ENCODE data around the gene MIEF1. TPM values are rescaled to one million over a fixed set of nuclear protein-coding genes. Genes with fewer than 3 reads are reported as not detected.
A peak's percentile ranks its signal among the peaks of the same experiment; 100 is the strongest.
"Not testable (repeated sequence)": the region's sequence is repeated elsewhere in the genome, so short reads cannot be mapped to it uniquely, and the experiment has no call there.

MIEF1 gene
- polyA plus RNA-seq, 1 donor = 34.4 TPM

DNA sequence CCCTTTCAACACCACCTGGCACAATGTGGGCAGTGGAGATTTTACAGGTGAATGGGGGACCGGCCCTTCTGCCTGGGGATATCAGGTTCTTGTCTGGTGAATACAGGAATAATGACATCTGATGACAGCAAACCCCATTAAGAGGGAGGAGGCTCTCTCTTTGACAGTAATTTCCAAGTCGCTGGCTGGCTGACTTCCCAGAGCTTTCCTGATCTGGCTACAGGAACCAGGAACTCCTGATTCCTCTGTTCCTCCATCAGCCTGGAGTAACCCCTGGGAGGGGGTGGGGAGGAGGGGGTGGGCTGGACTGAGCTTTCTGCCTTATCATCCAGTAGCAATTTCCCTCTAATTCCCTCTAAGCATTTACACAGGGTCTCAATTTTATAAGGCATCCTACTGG lies 3.7 kb upstream of the MIEF1 start:
- WGBS (ENCODE audit: insufficient coverage, low lambda C conversion rate) = no CpG with 5 or more reads among the region's 2 CpGs
- H3K4me1 ChIP-seq (ENCODE audit: control insufficient read depth, insufficient read depth, low read length) = peaks cover 14% of the 10 kb centered on the region
- no peak overlapping the region for H3K27ac ChIP-seq (ENCODE audit: low read length)
- no peaks in the 10 kb centered on the region for H3K36me3 ChIP-seq (ENCODE audit: control insufficient read depth, insufficient read depth, low read length)
- no peak for DNase-seq
- H3K27me3 ChIP-seq (ENCODE audit: control insufficient read depth, insufficient read depth, low read length) = no peaks in the 10 kb centered on the region
- no peaks in the 10 kb centered on the region for H3K9me3 ChIP-seq (ENCODE audit: control insufficient read depth, low read depth, low read length)
- no peak overlapping the region for H3K4me3 ChIP-seq (ENCODE audit: low read length)

DNA sequence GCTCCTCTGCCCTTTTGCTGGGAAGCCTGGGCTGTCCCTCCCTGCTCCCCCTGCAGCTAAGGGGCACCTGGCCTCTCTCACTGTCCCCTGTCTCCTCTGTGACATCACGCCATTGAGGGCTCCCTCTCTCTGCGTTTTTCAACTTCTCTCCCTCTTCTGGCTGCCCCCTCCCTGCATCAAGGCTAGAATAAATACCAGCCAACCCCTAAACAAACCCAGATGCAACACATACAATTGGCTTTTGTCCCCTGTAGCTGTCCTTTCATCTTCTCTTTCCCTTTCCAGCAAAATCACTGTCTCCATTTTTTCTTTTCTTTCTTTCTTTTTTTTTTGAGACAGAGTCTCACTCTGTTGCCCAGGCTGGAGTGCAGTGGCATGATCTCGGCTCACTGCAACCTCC lies 3.3 kb upstream of the MIEF1 start:
- H3K4me3 ChIP-seq (ENCODE audit: low read length) = no peak overlapping the region
- WGBS (ENCODE audit: insufficient coverage, low lambda C conversion rate) = no CpG with 5 or more reads among the region's 3 CpGs
- no peaks in the 10 kb centered on the region for H3K9me3 ChIP-seq (ENCODE audit: control insufficient read depth, low read depth, low read length)
- no peak overlapping the region for H3K27ac ChIP-seq (ENCODE audit: low read length)
- peaks cover 3% of the 10 kb centered on the region for H3K36me3 ChIP-seq (ENCODE audit: control insufficient read depth, insufficient read depth, low read length)
- peaks cover 18% of the 10 kb centered on the region for H3K4me1 ChIP-seq (ENCODE audit: control insufficient read depth, insufficient read depth, low read length)
- no peaks in the 10 kb centered on the region for H3K27me3 ChIP-seq (ENCODE audit: control insufficient read depth, insufficient read depth, low read length)
- DNase-seq = no peak

DNA sequence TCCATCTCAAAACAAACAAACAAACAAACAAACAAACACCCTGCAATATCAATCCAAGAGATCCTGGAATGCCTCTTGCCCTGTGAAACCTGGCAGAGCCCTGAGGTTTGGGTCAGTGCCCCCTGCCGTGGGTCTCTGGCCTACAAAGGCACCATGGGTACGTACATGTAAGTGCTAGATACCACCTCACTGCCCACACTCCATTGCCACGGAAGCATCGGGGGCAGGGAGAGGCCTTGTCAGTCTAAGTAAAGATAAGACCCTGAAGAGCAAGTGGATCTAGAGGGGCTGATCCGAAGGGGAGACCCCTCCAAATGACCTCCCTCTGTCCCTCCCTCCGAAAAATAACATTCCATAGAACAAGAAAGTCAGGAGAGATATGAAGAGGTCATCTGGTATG lies 2.0 kb upstream of the MIEF1 start:
- no peak overlapping the region for H3K27ac ChIP-seq (ENCODE audit: low read length)
- no peaks in the 10 kb centered on the region for H3K9me3 ChIP-seq (ENCODE audit: control insufficient read depth, low read depth, low read length)
- H3K27me3 ChIP-seq (ENCODE audit: control insufficient read depth, insufficient read depth, low read length) = no peaks in the 10 kb centered on the region
- H3K36me3 ChIP-seq (ENCODE audit: control insufficient read depth, insufficient read depth, low read length) = peaks cover 16% of the 10 kb centered on the region
- H3K4me3 ChIP-seq (ENCODE audit: low read length) = no peak overlapping the region
- no peak for DNase-seq
- no CpG with 5 or more reads among the region's 6 CpGs for WGBS (ENCODE audit: insufficient coverage, low lambda C conversion rate)
- peaks cover 23% of the 10 kb centered on the region for H3K4me1 ChIP-seq (ENCODE audit: control insufficient read depth, insufficient read depth, low read length)

DNA sequence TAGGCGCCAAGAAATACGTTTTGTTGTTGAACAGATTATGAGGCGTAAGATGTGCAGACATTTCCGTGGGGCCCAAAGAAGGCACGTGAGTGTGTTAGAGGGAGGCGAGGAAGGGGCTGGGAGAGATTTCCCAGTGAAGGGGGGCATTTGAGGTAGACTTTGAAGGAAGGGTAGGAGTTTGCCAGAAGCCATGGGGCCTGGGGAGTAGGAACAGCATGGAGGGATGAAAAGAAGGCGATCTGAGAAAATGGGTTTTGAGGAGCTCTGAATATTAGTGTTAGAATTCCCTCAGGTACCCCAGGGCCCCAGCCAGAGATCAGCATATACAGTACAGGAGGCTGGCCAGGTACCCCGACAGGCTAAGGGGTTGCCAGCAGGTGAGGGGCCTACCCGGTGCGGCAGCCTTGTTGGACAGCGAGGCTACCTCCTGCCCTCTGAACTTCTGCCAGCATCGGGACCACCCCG lies 414 bp upstream of the MIEF1 start:
- Histone ChIP-seq H3K27ac (ENCODE audit: low read length) (peak overlapping the region; percentile 70), H3K4me1 (ENCODE audit: control insufficient read depth, insufficient read depth, low read length) (peaks cover 21% of the 10 kb centered on the region), H3K9me3 (ENCODE audit: control insufficient read depth, low read depth, low read length) (no peaks in the 10 kb centered on the region), H3K36me3 (ENCODE audit: control insufficient read depth, insufficient read depth, low read length) (peaks cover 31% of the 10 kb centered on the region), H3K4me3 (ENCODE audit: low read length) (peak overlapping the region; percentile 73), H3K27me3 (ENCODE audit: control insufficient read depth, insufficient read depth, low read length) (no peaks in the 10 kb centered on the region)
- no CpG with 5 or more reads among the region's 13 CpGs for WGBS (ENCODE audit: insufficient coverage, low lambda C conversion rate)
- DNase-seq = no peak

DNA sequence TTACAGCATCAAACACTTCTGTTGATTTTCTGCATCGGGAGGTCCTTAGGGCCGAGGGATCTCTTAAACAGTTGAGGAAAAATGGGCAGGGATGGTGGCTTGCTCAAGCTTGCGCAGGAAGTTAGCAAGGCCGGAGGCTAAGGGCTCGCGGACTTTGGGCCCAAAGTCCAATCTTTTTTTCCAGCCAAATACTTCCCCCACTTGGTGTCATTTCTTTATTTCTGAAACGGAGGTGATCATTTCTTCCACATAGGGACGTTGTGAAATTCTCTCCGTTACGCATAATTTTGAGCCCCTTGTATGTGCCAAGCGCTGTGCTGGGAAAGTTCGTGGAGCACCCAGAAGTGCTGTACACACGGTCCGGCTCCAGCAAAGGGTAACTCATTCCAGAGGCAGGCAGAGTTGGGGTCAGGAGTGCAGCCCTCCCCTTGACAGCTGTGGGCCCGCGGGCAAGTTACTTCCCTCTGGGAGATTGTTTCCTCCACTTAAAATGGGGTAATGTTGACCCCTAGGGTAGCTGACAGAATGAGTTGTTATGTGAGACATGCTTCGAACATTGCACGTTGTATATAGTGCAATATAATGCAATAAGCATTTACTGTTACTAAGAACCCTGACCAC lies 809 bp downstream of the MIEF1 start:
- peaks cover 36% of the 10 kb centered on the region for H3K36me3 ChIP-seq (ENCODE audit: control insufficient read depth, insufficient read depth, low read length)
- 9% methylated on average over 4 of the region's 18 CpGs for WGBS (ENCODE audit: insufficient coverage, low lambda C conversion rate)
- peak overlapping the region; percentile 68 for H3K27ac ChIP-seq (ENCODE audit: low read length)
- DNase-seq = peak; percentile 38 to 80
- H3K27me3 ChIP-seq (ENCODE audit: control insufficient read depth, insufficient read depth, low read length) = no peaks in the 10 kb centered on the region
- peak overlapping the region; percentile 73 for H3K4me3 ChIP-seq (ENCODE audit: low read length)
- peaks cover 21% of the 10 kb centered on the region for H3K4me1 ChIP-seq (ENCODE audit: control insufficient read depth, insufficient read depth, low read length)
- no peaks in the 10 kb centered on the region for H3K9me3 ChIP-seq (ENCODE audit: control insufficient read depth, low read depth, low read length)

DNA sequence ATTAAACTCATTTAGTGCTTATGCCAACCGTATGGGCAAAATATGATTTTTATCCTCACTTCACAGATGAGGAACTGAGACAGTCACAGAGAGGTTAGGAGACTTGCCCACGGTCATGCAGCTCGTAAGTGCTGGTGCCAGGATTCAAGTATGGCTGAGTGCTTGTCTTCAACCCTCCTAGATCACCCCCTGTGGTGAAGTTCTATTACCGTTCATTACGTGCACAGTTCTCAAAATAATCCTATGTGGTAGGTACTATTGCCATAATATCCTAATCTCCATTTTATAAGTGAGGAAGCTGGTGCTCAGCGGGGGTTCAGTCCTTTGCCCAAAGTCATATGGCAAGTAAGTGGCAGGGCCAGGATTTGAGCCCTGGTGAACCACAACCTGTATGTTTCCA lies 1.5 kb downstream of the MIEF1 start:
- Histone ChIP-seq H3K4me3 (ENCODE audit: low read length) (peak overlapping the region; percentile 73), H3K9me3 (ENCODE audit: control insufficient read depth, low read depth, low read length) (no peaks in the 10 kb centered on the region), H3K27ac (ENCODE audit: low read length) (no peak overlapping the region), H3K4me1 (ENCODE audit: control insufficient read depth, insufficient read depth, low read length) (peaks cover 21% of the 10 kb centered on the region), H3K36me3 (ENCODE audit: control insufficient read depth, insufficient read depth, low read length) (peaks cover 43% of the 10 kb centered on the region), H3K27me3 (ENCODE audit: control insufficient read depth, insufficient read depth, low read length) (no peaks in the 10 kb centered on the region)
- DNase-seq = no peak
- no CpG with 5 or more reads among the region's 6 CpGs for WGBS (ENCODE audit: insufficient coverage, low lambda C conversion rate)

DNA sequence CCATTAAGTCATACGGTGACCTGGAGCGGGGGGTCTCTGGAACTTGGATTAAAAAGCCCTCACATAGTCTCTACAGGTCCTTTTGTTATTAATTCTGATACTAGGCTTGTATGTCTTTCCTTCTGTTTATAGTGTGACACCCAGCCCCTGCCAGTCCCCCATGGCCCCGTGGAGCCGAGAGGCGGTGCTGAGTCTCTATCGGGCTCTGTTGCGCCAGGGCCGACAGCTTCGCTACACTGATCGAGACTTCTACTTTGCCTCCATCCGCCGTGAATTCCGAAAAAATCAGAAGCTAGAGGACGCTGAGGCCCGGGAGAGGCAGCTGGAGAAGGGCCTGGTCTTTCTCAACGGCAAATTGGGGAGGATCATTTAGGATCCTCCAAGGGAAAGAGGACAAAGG lies 2.0 kb downstream of the MIEF1 start:
- Histone ChIP-seq H3K4me3 (ENCODE audit: low read length) (no peak overlapping the region), H3K27me3 (ENCODE audit: control insufficient read depth, insufficient read depth, low read length) (no peaks in the 10 kb centered on the region), H3K4me1 (ENCODE audit: control insufficient read depth, insufficient read depth, low read length) (peaks cover 21% of the 10 kb centered on the region), H3K36me3 (ENCODE audit: control insufficient read depth, insufficient read depth, low read length) (peaks cover 44% of the 10 kb centered on the region), H3K9me3 (ENCODE audit: control insufficient read depth, low read depth, low read length) (no peaks in the 10 kb centered on the region), H3K27ac (ENCODE audit: low read length) (no peak overlapping the region)
- no CpG with 5 or more reads among the region's 16 CpGs for WGBS (ENCODE audit: insufficient coverage, low lambda C conversion rate)
- DNase-seq = no peak

DNA sequence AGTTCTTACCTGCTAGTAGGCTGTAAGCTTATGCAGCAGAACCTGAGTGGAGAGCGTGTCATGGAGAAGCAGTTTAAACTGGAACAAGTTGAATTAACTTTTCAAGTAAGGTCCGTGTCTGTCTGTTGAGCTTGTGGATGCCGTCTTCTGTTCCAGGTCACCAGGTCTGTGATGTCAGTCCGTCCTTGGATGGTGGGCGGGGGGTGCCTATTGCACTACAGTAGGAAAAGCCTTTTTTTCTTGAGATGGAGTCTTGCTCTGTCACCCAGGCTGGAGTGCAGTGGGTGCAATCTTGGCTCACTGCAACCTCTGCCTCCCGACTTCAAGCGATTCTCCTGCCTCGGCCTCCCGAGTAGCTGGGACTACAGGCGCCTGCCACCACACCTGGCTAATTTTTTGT lies 4.9 kb downstream of the MIEF1 start:
- Histone ChIP-seq H3K4me1 (ENCODE audit: control insufficient read depth, insufficient read depth, low read length) (peaks cover 11% of the 10 kb centered on the region), H3K36me3 (ENCODE audit: control insufficient read depth, insufficient read depth, low read length) (peaks cover 70% of the 10 kb centered on the region)
- DNase-seq; H3K4me3 ChIP-seq (ENCODE audit: low read length); H3K27me3 ChIP-seq (ENCODE audit: control insufficient read depth, insufficient read depth, low read length); H3K27ac ChIP-seq (ENCODE audit: low read length); H3K9me3 ChIP-seq (ENCODE audit: control insufficient read depth, low read depth, low read length): not testable (repeated sequence)
- WGBS (ENCODE audit: insufficient coverage, low lambda C conversion rate) = no CpG with 5 or more reads among the region's 10 CpGs

DNA sequence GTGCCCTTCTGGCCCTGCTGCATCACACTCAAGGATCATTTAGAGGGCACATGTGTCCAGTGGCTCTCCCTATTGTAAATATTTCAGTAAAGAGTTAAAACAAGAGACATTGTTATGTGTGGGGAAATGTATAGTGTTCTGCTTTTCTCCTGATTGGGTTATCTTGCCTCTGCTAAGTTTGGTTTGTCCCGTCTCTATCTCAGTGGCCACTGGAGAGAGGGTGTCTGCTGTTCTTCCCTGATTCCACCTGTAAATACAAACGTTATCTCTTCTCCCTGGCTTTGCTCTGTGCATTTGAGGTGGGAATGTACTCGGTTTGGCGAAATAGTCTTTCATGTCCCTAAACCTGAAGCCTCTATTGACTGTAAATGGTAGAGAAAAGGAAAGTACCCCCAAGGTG lies 6.3 kb downstream of the MIEF1 start:
- H3K27me3 ChIP-seq (ENCODE audit: control insufficient read depth, insufficient read depth, low read length) = no peaks in the 10 kb centered on the region
- 80% methylated on average over 1 of the region's 4 CpGs for WGBS (ENCODE audit: insufficient coverage, low lambda C conversion rate)
- no peak overlapping the region for H3K4me3 ChIP-seq (ENCODE audit: low read length)
- no peak overlapping the region for H3K27ac ChIP-seq (ENCODE audit: low read length)
- no peak for DNase-seq
- H3K9me3 ChIP-seq (ENCODE audit: control insufficient read depth, low read depth, low read length) = no peaks in the 10 kb centered on the region
- H3K4me1 ChIP-seq (ENCODE audit: control insufficient read depth, insufficient read depth, low read length) = peaks cover 9% of the 10 kb centered on the region
- H3K36me3 ChIP-seq (ENCODE audit: control insufficient read depth, insufficient read depth, low read length) = peaks cover 78% of the 10 kb centered on the region

DNA sequence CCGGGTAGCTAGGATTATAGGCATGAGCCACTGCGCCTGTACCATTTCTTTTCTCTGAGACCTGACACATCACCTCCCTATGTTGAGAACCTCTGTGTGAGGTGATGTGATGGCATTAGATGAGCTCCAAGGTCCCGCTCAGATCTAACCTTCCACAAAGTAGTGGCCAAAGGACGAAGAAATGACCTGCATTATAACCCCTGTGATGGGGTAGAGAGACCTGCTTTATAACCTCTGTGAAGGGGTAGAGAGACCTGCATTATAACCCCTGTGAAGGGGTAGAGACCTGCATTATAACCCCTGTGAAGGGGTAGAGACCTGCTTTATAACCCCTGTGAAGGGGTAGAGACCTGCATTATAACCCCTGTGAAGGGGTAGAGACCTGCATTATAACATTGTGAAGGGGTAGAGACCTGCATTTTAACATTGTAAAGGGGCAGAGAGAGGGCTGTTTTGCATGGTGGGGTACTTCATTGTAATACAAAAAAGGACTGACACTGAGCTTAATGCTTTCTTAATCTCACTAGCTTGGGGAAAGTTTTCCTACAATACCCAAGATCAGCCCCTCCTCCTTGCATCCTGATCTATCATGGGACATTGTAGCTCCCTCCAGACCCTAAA lies 8.5 kb downstream of the MIEF1 start:
- Histone ChIP-seq H3K36me3 (ENCODE audit: control insufficient read depth, insufficient read depth, low read length) (peaks cover 78% of the 10 kb centered on the region), H3K27ac (ENCODE audit: low read length) (no peak overlapping the region), H3K27me3 (ENCODE audit: control insufficient read depth, insufficient read depth, low read length) (no peaks in the 10 kb centered on the region), H3K9me3 (ENCODE audit: control insufficient read depth, low read depth, low read length) (no peaks in the 10 kb centered on the region), H3K4me3 (ENCODE audit: low read length) (no peak overlapping the region), H3K4me1 (ENCODE audit: control insufficient read depth, insufficient read depth, low read length) (peaks cover 7% of the 10 kb centered on the region)
- 100% methylated on average over 1 of the region's 4 CpGs for WGBS (ENCODE audit: insufficient coverage, low lambda C conversion rate)
- DNase-seq = no peak

DNA sequence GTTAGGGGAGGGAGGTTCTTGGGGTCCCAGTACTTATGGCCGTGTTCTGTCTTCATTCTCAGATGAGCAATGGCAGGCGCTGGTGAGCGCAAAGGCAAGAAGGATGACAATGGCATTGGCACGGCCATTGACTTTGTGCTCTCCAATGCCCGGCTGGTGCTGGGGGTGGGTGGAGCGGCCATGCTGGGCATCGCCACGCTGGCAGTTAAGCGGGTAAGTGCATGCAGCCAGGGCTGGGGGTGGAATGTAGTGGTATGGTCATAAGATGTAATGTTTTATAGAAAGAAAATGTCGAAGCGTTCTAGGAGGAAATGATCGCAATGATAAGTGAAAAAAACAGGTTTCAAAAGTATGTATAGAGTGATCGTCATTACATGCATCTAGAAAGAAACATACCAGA lies 9.1 kb downstream of the MIEF1 start:
- DNase-seq = no peak
- Histone ChIP-seq H3K36me3 (ENCODE audit: control insufficient read depth, insufficient read depth, low read length) (peaks cover 76% of the 10 kb centered on the region), H3K9me3 (ENCODE audit: control insufficient read depth, low read depth, low read length) (no peaks in the 10 kb centered on the region), H3K27me3 (ENCODE audit: control insufficient read depth, insufficient read depth, low read length) (no peaks in the 10 kb centered on the region), H3K4me1 (ENCODE audit: control insufficient read depth, insufficient read depth, low read length) (peaks cover 7% of the 10 kb centered on the region), H3K4me3 (ENCODE audit: low read length) (no peak overlapping the region), H3K27ac (ENCODE audit: low read length) (no peak overlapping the region)
- 100% methylated on average over 3 of the region's 13 CpGs for WGBS (ENCODE audit: insufficient coverage, low lambda C conversion rate)

Data from large intestine (tissue), 3 donors.